HG03439 (cell line): Measurements from ENCODE around the gene C11orf68.

Source experiments
- ATAC-seq: cut with Tn5 transposase; IDR thresholded peaks from one replicate; pipeline ENCODE4 v1.9.1; 2021; ENCODE audit warnings: mild to moderate bottlenecking, moderate library complexity; ENCODE audit not compliant: unreplicated experiment

C11orf68 gene

GRCh38 chr11:65944767-65945166 is 25.9 kb upstream of the C11orf68 start:
- no peak for ATAC-seq

- no peak for ATAC-seq
Measured at GRCh38 chr11:65944191-65944590, 25.3 kb upstream of the C11orf68 start.

- ATAC-seq = no peak
Measured at GRCh38 chr11:65942531-65942930, 23.7 kb upstream of the C11orf68 start.

GRCh38 chr11:65941720-65942310 is 23.0 kb upstream of the C11orf68 start:
- no peak for ATAC-seq

GRCh38 chr11:65937766-65938165 is 18.9 kb upstream of the C11orf68 start:
- no peak for ATAC-seq

GRCh38 chr11:65934014-65934413 is 15.2 kb upstream of the C11orf68 start:
- ATAC-seq = no peak

- no peak for ATAC-seq
Measured at GRCh38 chr11:65932558-65932919, 13.7 kb upstream of the C11orf68 start.

- ATAC-seq = no peak
Measured at GRCh38 chr11:65931773-65932557, 13.1 kb upstream of the C11orf68 start.

GRCh38 chr11:65928667-65929066 is 9.8 kb upstream of the C11orf68 start:
- ATAC-seq = no peak

- ATAC-seq = peak; percentile 70
Measured at GRCh38 chr11:65927904-65928397, 9.1 kb upstream of the C11orf68 start.

- ATAC-seq = no peak
Measured at GRCh38 chr11:65925397-65925796, 6.5 kb upstream of the C11orf68 start.

GRCh38 chr11:65922565-65922964 is 3.7 kb upstream of the C11orf68 start:
- ATAC-seq = no peak

GRCh38 chr11:65921876-65922275 is 3.0 kb upstream of the C11orf68 start:
- ATAC-seq = no peak

GRCh38 chr11:65921033-65921555 is 2.2 kb upstream of the C11orf68 start:
- ATAC-seq = no peak

GRCh38 chr11:65920372-65920802 is 1.5 kb upstream of the C11orf68 start:
- ATAC-seq = no peak

GRCh38 chr11:65919573-65920371 is 910 bp upstream of the C11orf68 start:
- ATAC-seq = peak; percentile 46

- peak; percentile 84 for ATAC-seq
Measured at GRCh38 chr11:65919141-65919572, 295 bp upstream of the C11orf68 start, which contains the start of gene DRAP1. Gene DRAP1, plus strand, starts transcription at chr11:65919426. Its CDS starts 76 bp downstream, at chr11:65919502.

- ATAC-seq = no peak
Measured at GRCh38 chr11:65917434-65918210, 1.2 kb downstream of the C11orf68 start.

GRCh38 chr11:65917077-65917433 is 1.8 kb downstream of the C11orf68 start:
- ATAC-seq = no peak

GRCh38 chr11:65916391-65916790 is 2.5 kb downstream of the C11orf68 start:
- no peak for ATAC-seq
